ENCODE data around the gene NUMA1.
A peak's percentile ranks its signal among the peaks of the same experiment; 100 is the strongest.

The NUMA1 gene

DNA sequence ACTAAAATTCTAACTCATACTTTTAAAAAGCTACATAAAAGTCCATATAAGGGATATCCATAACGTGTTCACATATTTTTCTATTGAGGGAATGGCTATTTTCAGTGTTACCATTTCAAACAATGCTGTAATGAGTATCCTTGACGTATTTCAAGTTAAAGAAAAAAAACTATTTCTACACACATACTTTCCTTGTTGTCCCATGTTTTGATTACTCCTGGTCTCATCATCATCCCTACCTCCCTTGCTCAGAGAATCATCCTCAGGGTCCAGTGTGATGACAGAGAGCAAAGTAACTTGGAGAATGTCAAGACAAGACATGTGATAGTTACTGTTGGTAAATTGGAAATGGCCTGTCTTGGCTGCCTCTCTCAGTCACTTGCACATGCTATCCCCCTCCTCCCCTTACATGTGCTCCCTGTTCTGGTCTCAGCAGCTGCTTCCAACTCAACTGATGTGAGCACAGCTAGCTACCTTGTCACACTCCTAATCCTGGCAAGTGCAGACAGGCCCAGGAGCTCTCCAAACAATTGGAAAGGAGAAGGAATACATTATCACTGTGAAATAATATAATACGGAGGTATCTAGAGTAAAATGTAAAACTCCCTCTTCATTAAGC, 21.8 kb downstream of the NUMA1 start:
- DNase-seq = no peak

DNA sequence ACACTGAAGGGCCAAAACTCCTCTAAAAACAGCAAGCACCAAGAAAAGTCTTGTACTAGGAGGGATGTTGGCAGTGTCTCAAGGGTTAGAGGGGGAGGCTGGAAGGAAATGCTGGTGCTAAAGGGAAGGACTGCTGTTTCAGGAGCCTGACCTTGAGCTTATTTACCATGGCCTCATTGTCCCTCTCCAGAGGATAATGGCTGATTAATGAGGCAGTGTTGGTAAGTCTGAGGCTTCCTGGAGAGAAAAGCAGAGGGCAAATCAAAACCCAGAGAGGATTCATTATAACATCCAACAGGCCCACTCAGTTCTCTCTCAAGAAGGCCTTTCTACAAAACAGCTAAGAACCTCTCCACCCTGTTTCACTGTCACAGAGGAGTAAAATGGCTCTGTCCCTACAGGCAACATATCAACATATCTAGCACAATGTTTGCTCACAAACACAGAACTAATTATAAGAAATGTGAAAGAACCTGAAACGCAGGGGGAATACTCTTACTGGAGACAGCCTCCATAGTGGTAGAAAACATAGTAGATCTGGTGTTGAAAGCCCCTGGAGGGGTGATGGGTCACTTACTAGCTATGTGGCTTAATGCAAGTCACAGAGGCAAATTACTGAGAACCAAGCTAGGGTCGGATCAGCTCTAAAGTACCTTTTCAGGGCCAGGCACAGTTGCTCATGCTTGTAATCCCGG, 31.4 kb downstream of the NUMA1 start:
- no peak for DNase-seq

GRCh38 chr11:72045849-72046248, 34.5 kb downstream of the NUMA1 start:
- no peak for DNase-seq

DNA sequence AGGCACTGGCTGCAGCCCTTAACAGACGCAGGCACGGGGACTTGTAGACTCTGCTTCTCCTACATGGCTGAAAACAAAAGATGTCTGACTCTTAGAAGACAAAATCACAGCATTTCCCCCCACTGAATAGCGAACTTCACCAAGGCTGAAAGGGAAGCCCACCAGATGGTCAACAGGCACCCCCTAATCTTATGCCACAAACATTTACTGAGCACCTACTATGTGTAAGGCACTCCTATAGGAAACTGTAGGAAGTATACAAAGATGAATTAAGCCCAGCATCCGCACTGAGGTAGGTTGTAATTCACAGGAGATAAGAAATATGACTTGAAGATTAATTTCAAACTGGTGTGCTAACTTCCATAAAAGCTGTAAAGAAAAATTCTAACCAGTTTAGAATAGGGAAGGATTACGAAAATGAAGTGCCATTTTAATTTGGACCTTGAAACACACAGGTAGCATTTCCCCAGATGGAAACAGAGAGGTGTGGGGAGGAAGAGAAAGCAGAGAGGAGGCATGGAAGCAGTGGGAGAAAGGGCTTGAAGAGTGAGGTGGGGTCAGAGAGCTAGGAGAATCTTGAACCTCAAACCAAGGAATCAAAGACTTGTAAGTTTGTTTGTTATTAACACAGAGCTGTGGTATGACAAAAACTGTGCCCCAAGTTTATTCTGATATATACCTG, 38.1 kb downstream of the NUMA1 start:
- DNase-seq = no peak

DNA sequence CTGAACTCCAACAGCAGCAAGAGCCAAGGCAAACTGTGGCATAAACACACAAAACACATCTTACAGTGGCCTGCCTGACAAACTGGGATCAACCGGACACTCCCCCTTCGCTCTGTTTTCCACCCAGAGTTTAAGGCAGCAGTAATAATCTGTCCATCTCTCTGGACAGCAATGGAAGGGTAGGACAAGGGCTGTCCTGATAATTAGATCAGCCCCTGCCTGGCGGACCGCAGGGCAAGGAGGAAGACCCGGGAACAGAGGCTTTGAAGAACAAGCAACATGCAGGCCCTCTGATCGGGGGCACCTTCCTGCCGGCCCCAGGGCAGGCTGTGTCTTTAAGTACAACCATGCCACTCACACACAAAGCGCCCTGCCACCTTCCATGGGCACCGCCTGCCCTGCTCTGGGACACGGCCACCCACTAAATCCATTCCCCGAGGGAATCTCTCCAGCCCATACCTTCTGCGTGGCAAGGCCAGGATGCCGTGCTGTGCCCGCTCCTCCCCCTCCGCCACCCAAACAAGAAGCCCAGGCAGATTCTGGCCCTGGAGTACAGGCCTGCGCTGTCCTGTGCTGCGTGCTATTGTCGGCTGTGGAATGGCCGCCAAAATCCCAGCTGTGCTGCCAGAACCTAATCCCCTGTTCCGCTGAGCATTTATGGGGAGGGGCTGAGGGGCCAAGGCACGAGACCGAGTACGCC, 38.8 kb downstream of the NUMA1 start:
- peak; percentile 29 for DNase-seq

- DNase-seq = peak; percentile 74
Measured at GRCh38 chr11:72040491-72041363, 39.6 kb downstream of the NUMA1 start.

DNA sequence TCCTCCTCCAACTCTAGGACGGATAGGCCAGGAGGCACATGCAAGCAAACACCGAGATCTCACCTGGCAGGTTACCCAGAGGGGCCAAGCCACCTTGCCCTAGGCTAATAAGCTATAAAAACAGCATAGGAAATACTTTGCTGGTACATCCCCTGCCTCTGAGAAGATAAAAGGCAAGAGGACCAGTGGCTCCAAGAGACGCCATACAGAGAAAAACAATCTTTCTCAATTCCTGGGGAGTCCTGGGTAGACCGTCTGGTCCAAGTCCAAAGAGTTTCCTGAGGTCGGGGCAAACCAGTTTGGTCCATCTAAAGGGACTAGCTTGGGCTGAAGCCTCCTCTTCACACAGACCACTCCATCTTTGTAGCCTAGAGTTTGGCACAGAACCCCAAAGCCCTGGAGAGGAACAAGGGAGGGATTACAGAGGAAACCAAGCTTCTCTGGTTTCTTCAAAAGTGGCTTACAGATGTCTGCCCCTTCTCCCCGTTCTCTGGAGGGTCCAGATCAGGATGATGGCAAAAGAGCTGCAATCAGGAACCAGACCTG, 40.4 kb downstream of the NUMA1 start:
- no peak for DNase-seq

GRCh38 chr11:72039031-72039855, 41.1 kb downstream of the NUMA1 start:
- DNase-seq = no peak

DNA sequence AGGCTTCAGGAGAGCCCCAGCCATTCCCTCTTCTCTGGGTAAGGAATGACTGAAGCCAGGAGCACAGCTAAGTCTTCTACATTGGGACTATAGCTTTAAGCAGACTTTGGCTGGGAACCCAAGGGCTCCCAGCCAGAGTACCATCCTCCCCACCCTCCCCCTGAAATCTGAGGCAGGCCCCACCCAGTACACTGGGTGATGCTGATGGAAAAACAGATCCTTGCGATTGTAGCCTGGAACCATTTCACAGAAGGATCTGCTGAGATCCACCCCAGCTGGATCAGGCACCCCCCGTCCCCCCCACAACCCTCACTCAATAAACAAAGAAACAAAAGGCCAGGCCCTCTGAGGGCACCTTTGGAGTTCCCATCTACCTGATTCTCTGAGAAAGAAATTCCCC, 41.9 kb downstream of the NUMA1 start:
- no peak for DNase-seq

GRCh38 chr11:72037554-72038311, 42.6 kb downstream of the NUMA1 start:
- no peak for DNase-seq

GRCh38 chr11:72036687-72037086, 43.7 kb downstream of the NUMA1 start:
- DNase-seq = no peak

- no peak for DNase-seq
Measured at GRCh38 chr11:72030472-72031045, 49.8 kb downstream of the NUMA1 start.

DNA sequence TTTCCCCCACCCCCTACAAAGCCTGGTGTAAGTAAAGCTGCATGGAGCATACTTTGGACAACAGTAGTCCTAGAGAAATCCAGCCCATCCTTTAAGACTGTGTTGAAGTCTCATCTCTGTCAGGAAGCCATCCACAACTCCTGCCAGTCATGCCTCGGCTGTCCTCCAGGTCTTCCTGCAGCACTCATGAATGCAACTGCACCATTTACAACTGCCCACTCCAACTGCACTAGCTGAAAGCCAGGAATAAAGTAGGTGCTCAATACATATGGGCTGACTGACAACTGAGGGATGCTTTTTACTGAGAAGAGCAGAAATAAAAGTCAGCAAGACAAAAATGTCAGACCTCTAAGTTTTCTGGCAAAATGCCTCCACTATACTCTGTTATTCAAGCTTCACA, 54.3 kb downstream of the NUMA1 start:
- DNase-seq = no peak

DNA sequence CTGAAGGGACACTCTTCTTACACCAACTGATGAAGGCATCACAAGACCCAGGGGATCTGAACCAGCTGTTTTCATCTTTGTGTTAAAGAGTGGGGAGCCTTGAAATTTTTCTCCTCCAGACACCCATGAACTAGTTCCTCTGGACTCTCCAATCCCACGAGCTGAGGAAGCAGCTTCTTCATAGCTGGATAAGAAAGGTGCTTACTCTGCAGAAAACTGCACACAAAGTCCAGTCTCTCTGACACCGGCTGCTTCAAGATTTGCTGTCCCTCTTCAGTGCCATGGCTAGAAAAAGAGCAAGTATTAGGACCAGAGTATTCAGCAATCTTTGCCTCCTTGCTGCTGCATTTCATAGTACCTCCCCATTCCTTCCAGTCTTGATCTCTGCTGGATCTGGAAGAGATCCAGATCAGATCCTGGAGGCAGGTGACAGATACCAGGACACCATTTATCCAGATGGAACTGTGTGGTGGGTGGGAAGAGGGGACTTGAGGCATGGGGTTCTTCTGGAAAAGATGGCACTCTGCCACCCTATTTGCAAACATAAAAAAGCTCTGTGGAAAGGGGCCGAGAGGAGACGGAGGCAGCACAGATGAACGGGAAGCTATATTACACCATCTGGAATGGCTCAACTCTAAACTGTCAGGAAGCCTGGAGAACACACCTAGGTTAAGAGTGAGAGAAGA, 56.1 kb downstream of the NUMA1 start:
- no peak for DNase-seq

GRCh38 chr11:72023335-72023734, 57.0 kb downstream of the NUMA1 start:
- no peak for DNase-seq

GRCh38 chr11:72018171-72018570, 62.2 kb downstream of the NUMA1 start:
- no peak for DNase-seq

DNA sequence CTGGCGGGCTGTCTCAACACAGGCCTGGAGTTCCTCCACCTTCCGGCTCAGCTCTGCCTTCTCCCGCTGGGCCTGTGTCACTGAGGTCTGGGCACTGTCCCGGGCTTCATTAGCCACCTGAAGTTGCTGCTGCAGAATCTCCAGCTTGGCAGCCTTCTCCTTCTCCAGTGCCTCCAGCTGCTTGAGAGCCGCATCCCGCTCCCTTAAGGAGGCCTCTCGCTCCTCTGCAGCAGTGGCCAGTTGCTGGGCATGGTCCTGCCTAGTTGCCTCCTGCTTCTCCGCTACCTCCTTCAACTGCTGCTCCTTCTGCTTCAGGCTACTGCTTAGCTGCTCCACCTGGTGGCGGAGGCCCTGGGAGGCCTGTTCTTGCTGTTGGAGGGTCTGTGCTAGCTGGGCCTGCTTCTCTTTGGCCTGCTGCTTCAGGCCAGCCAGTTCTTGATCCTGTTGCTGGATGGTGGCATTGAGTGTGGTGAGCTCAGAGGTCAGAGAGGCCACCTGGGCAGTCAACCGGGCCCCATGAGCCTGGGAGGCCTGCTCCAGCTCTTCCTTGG, 64.8 kb downstream of the NUMA1 start:
- DNase-seq = no peak

- DNase-seq = no peak
Measured at GRCh38 chr11:72014761-72015320, 65.5 kb downstream of the NUMA1 start.
